ENCODE measurements around the gene POLR3B. TPM values are rescaled to one million over a fixed set of nuclear protein-coding genes. Genes with fewer than 3 reads are reported as not detected.

POLR3B gene
- polyA plus RNA-seq, 1 donor (not counting 4 experiments of a cell fraction or from before 2014, with no cell fraction given) = 13.9 TPM

- Histone ChIP-seq H3K4me2 (ENCODE audit: control insufficient read depth, extremely low read depth, insufficient read depth, low read depth, low read length) (no peak overlapping the region), H3K9ac (ENCODE audit: control insufficient read depth, extremely low read depth, insufficient read depth, low read length) (no peak overlapping the region), H3K36me3 (ENCODE audit: control insufficient read depth in 2 of 2, extremely low read depth in 1 of 2, insufficient read depth in 2 of 2, low read length in 2 of 2) (peaks cover 5 to 11% of the 10 kb centered on the region in 2 experiments), H4K20me1 (ENCODE audit: control insufficient read depth, extremely low read depth, insufficient read depth, low read length) (no peaks in the 10 kb centered on the region), H2AFZ (ENCODE audit: control insufficient read depth, low read length) (no peak overlapping the region), H3K9me3 (ENCODE audit: control insufficient read depth, low read depth, low read length) (no peaks in the 10 kb centered on the region), H3K9me1 (ENCODE audit: control insufficient read depth, extremely low read depth, insufficient read depth, low read length) (no peaks in the 10 kb centered on the region), H3K4me3 (ENCODE audit: control insufficient read depth in 2 of 3, extremely low read depth in 1 of 3, insufficient read depth in 2 of 3, low read depth in 1 of 3, low read length in 3 of 3) (no peak overlapping the region), H3K4me1 (ENCODE audit: control insufficient read depth, extremely low read depth, insufficient read depth, low read length) (no peaks in the 10 kb centered on the region), H3K27me3 (ENCODE audit: control insufficient read depth, extremely low read depth, insufficient read depth, low read length) (no peaks in the 10 kb centered on the region), H3K79me2 (ENCODE audit: control insufficient read depth, insufficient read depth, low read length) (no peaks in the 10 kb centered on the region), H3K27ac (ENCODE audit: control insufficient read depth, insufficient read depth, low read length) (no peak overlapping the region)
- no peak for FAIRE-seq
- dilution Hi-C loops (cut with MboI; ENCODE audit: extremely low pct_ligation_motif_present, low sequenced_read_pairs) = no loop called here
- DNase-seq (ENCODE audit: low read depth, low spot score) = no peak
- TF ChIP-seq CTCF (optimal IDR thresholded peaks at IDR 0.05 in 1 of 3, IDR thresholded peaks at IDR 0.05 in 1 of 3, conservative IDR thresholded peaks at IDR 0.05 in 1 of 3; ENCODE audit: extremely low read depth in 1 of 3, insufficient read depth in 2 of 3, low read length in 3 of 3) (no peak), EZH2 (IDR thresholded peaks at IDR 0.05; ENCODE audit: low read length) (no peak)
Observed at GRCh38 chr12:106459124-106459523, 101.6 kb downstream of the POLR3B start.

GRCh38 chr12:106459534-106459933 lies 102.0 kb downstream of the POLR3B start:
- Histone ChIP-seq H3K4me2 (ENCODE audit: control insufficient read depth, extremely low read depth, insufficient read depth, low read depth, low read length) (no peak overlapping the region), H3K79me2 (ENCODE audit: control insufficient read depth, insufficient read depth, low read length) (no peaks in the 10 kb centered on the region), H3K36me3 (ENCODE audit: control insufficient read depth in 2 of 2, extremely low read depth in 1 of 2, insufficient read depth in 2 of 2, low read length in 2 of 2) (peaks cover 5 to 11% of the 10 kb centered on the region in 2 experiments), H3K27ac (ENCODE audit: control insufficient read depth, insufficient read depth, low read length) (no peak overlapping the region), H3K9me3 (ENCODE audit: control insufficient read depth, low read depth, low read length) (no peaks in the 10 kb centered on the region), H4K20me1 (ENCODE audit: control insufficient read depth, extremely low read depth, insufficient read depth, low read length) (no peaks in the 10 kb centered on the region), H3K9me1 (ENCODE audit: control insufficient read depth, extremely low read depth, insufficient read depth, low read length) (no peaks in the 10 kb centered on the region), H3K27me3 (ENCODE audit: control insufficient read depth, extremely low read depth, insufficient read depth, low read length) (no peaks in the 10 kb centered on the region), H2AFZ (ENCODE audit: control insufficient read depth, low read length) (no peak overlapping the region), H3K4me3 (ENCODE audit: control insufficient read depth in 2 of 3, extremely low read depth in 1 of 3, insufficient read depth in 2 of 3, low read depth in 1 of 3, low read length in 3 of 3) (no peak overlapping the region), H3K9ac (ENCODE audit: control insufficient read depth, extremely low read depth, insufficient read depth, low read length) (no peak overlapping the region), H3K4me1 (ENCODE audit: control insufficient read depth, extremely low read depth, insufficient read depth, low read length) (no peaks in the 10 kb centered on the region)
- DNase-seq (ENCODE audit: low read depth, low spot score) (no peak), FAIRE-seq (no peak)
- dilution Hi-C loops (cut with MboI; ENCODE audit: extremely low pct_ligation_motif_present, low sequenced_read_pairs) = no loop called here
- TF ChIP-seq EZH2 (IDR thresholded peaks at IDR 0.05; ENCODE audit: low read length) = no peak
- TF ChIP-seq CTCF (optimal IDR thresholded peaks at IDR 0.05 in 1 of 3, IDR thresholded peaks at IDR 0.05 in 1 of 3, conservative IDR thresholded peaks at IDR 0.05 in 1 of 3; ENCODE audit: extremely low read depth in 1 of 3, insufficient read depth in 2 of 3, low read length in 3 of 3) = no peak

Data from keratinocyte (primary cell).